ENCODE measurements around the gene EYA2. TPM values are rescaled to one million over a fixed set of nuclear protein-coding genes. Genes with fewer than 3 reads are reported as not detected.

The EYA2 gene
- total and polyA plus RNA-seq, 7 donors = 1.2 to 11.8 (median 3.3) TPM

- Histone ChIP-seq H3K4me3 (no peak overlapping the region), H3K27ac (no peak overlapping the region), H3K36me3 (no peaks in the 10 kb centered on the region), H3K9me3 (no peaks in the 10 kb centered on the region), H3K27me3 (no peaks in the 10 kb centered on the region), H3K4me1 (no peaks in the 10 kb centered on the region)
- 72 to 79% methylated on average over 9 of the region's 9 CpGs for WGBS, 2 donors
- DNase-seq = peak; percentile 46
- TF ChIP-seq CTCF (IDR thresholded peaks at IDR 0.05) (no peak), EP300 (IDR thresholded peaks at IDR 0.05) (no peak)
- intact Hi-C loops (cut with DNase I) = no loop called here
Observed at GRCh38 chr20:46945465-46945864, 50.8 kb downstream of the EYA2 start.

- intact Hi-C loops (cut with DNase I) = no loop called here
Observed at GRCh38 chr20:46946181-46946624, 51.6 kb downstream of the EYA2 start.

GRCh38 chr20:46946796-46947195 lies 52.2 kb downstream of the EYA2 start:
- Histone ChIP-seq H3K27me3 (no peaks in the 10 kb centered on the region), H3K27ac (no peak overlapping the region), H3K9me3 (no peaks in the 10 kb centered on the region), H3K4me3 (no peak overlapping the region), H3K36me3 (no peaks in the 10 kb centered on the region), H3K4me1 (no peaks in the 10 kb centered on the region)
- TF ChIP-seq EP300 (IDR thresholded peaks at IDR 0.05) = no peak
- intact Hi-C loops (cut with DNase I) = no loop called here
- 37 to 66% methylated on average over 3 of the region's 3 CpGs for WGBS, 2 donors
- peak; percentile 21 for DNase-seq

More at GRCh38 chr20:46946181-46946624, 51.6 kb downstream of the EYA2 start:
- 52 to 74% methylated on average over 7 of the region's 7 CpGs for WGBS, 2 donors
- H3K27ac ChIP-seq = no peak overlapping the region
- H3K4me1 ChIP-seq = no peaks in the 10 kb centered on the region
- H3K36me3 ChIP-seq = no peaks in the 10 kb centered on the region
- no peaks in the 10 kb centered on the region for H3K9me3 ChIP-seq
- no peaks in the 10 kb centered on the region for H3K27me3 ChIP-seq
- DNase-seq = no peak
- H3K4me3 ChIP-seq = no peak overlapping the region
- TF ChIP-seq POLR2A (IDR thresholded peaks at IDR 0.05) (no peak), CTCF (IDR thresholded peaks at IDR 0.05) (no peak)

GRCh38 chr20:46948081-46948480 lies 53.4 kb downstream of the EYA2 start:
- Histone ChIP-seq H3K27ac (no peak overlapping the region), H3K4me3 (no peak overlapping the region), H3K27me3 (no peaks in the 10 kb centered on the region), H3K36me3 (no peaks in the 10 kb centered on the region), H3K9me3 (no peaks in the 10 kb centered on the region), H3K4me1 (no peaks in the 10 kb centered on the region)
- intact Hi-C loops (cut with DNase I) = no loop called here
- WGBS, 2 donors = 81 to 84% methylated on average over 3 of the region's 3 CpGs
- TF ChIP-seq EP300 (IDR thresholded peaks at IDR 0.05) (no peak), POLR2AphosphoS5 (IDR thresholded peaks at IDR 0.05) (no peak), CTCF (IDR thresholded peaks at IDR 0.05) (no peak)
- peak; percentile 12 for DNase-seq

- no peak for DNase-seq
- intact Hi-C loops (cut with DNase I) = no loop called here
- Histone ChIP-seq H3K27me3 (no peaks in the 10 kb centered on the region), H3K27ac (no peak overlapping the region), H3K4me3 (no peak overlapping the region), H3K9me3 (no peaks in the 10 kb centered on the region), H3K4me1 (no peaks in the 10 kb centered on the region), H3K36me3 (no peaks in the 10 kb centered on the region)
- TF ChIP-seq EP300 (IDR thresholded peaks at IDR 0.05) = no peak
- no peak for TF ChIP-seq POLR2A (IDR thresholded peaks at IDR 0.05)
- no peak for TF ChIP-seq CTCF (IDR thresholded peaks at IDR 0.05)
- TF ChIP-seq POLR2AphosphoS5 (IDR thresholded peaks at IDR 0.05) = no peak
- 47% methylated on average over 4 of the region's 4 CpGs for WGBS, 2 donors
Observed at GRCh38 chr20:46951405-46951804, 56.8 kb downstream of the EYA2 start.

All from sigmoid colon (tissue), 7 donors.